GM12891 (cell line): Measurements from ENCODE around the gene MPHOSPH9.

Experiments
- PAX5 ChIP-seq: IDR thresholded peaks from 2 replicates; pipeline ENCODE4 v1.6.1; 2011; ENCODE audit warnings: low read length, moderate library complexity, mild to moderate bottlenecking; ENCODE audit not compliant: insufficient read depth, severe bottlenecking
- POLR2A ChIP-seq: IDR thresholded peaks from 2 replicates; pipeline ENCODE4 v1.6.1; 2011; ENCODE audit warnings: low read depth, low read length, control low read depth
- POLR2AphosphoS5 ChIP-seq: IDR thresholded peaks from 2 replicates; pipeline ENCODE4 v1.6.1; 2011; ENCODE audit warnings: low read depth, low read length, control low read depth

DNA sequence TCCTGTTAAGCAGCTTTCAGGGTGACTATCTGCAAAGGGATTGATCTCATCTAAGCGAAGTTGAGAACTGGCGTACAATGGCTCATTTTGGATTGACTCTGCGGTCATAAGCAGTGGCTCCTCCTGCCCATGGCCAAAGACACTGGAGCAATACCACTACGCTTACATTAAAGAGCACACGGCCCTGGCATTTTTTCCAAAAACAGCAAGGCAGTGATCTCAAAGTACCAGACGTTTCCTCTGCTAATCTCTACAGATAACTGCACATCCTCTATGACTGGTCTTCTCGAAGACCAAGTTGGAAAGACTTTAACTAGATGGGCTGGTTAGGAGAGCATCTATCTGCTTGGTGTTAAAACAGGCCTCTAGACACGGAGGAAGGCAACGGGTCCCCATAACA, 84.7 kb downstream of the MPHOSPH9 start:
- TF ChIP-seq POLR2A (no peak), POLR2AphosphoS5 (no peak), PAX5 (no peak)
